ENCODE measurements around the gene SETD1B. TPM values are rescaled to one million over a fixed set of nuclear protein-coding genes. Genes with fewer than 3 reads are reported as not detected.

SETD1B gene
- total and polyA plus RNA-seq, 4 donors: 4.4 to 33.4 (median 31.4) TPM

GRCh38 chr12:121776190-121777098, 27.4 kb upstream of the SETD1B start:
- H3K9me3 ChIP-seq (ENCODE audit: control insufficient read depth, low read length): no peaks in the 10 kb centered on the region
- intact Hi-C loops (cut with DNase I): loop anchor here (5.0 kb wide), 1 partner anchor 36 kb away; no protein-coding TSS in a partner anchor

GRCh38 chr12:121778567-121779421, 25.0 kb upstream of the SETD1B start:
- no peaks in the 10 kb centered on the region for H3K9me3 ChIP-seq (ENCODE audit: control insufficient read depth, low read length)
- intact Hi-C loops (cut with DNase I): loop anchor here (5.0 kb wide), 1 partner anchor 34 kb away; no protein-coding TSS in a partner anchor
- no peak for DNase-seq
- 80 to 83% methylated on average over 17 of the region's 17 CpGs for WGBS, 2 donors
- no peaks in the 10 kb centered on the region for H3K36me3 ChIP-seq (ENCODE audit: control insufficient read depth in 1 of 2, insufficient read depth in 2 of 2, low read length in 1 of 2)
- H3K4me1 ChIP-seq (ENCODE audit: control insufficient read depth in 1 of 2, insufficient read depth in 2 of 2, low read length in 2 of 2): no peaks in the 10 kb centered on the region
- H3K4me3 ChIP-seq (ENCODE audit: low read length in 2 of 2): no peak overlapping the region
- no peak for ATAC-seq (ENCODE audit: low FRiP score)
- no peaks in the 10 kb centered on the region for H3K27me3 ChIP-seq (ENCODE audit: control insufficient read depth in 1 of 2, insufficient read depth in 2 of 2, low read length in 1 of 2)
- no peak overlapping the region for H3K27ac ChIP-seq (ENCODE audit: low read depth in 1 of 2, low read length in 2 of 2)

More at GRCh38 chr12:121776190-121777098, 27.4 kb upstream of the SETD1B start:
- no peaks in the 10 kb centered on the region for H3K27me3 ChIP-seq (ENCODE audit: control insufficient read depth in 1 of 2, insufficient read depth in 2 of 2, low read length in 1 of 2)
- peak; percentile 87 to 96 for DNase-seq
- H3K27ac ChIP-seq (ENCODE audit: low read depth in 1 of 2, low read length in 2 of 2): no peak overlapping the region
- no peak overlapping the region for H3K4me3 ChIP-seq (ENCODE audit: low read length in 2 of 2)
- no peaks in the 10 kb centered on the region for H3K36me3 ChIP-seq (ENCODE audit: control insufficient read depth in 1 of 2, insufficient read depth in 2 of 2, low read length in 1 of 2)
- ATAC-seq (ENCODE audit: low FRiP score): peak; percentile 73
- no peaks in the 10 kb centered on the region for H3K4me1 ChIP-seq (ENCODE audit: control insufficient read depth in 1 of 2, insufficient read depth in 2 of 2, low read length in 2 of 2)
- 34 to 36% methylated on average over 24 of the region's 24 CpGs for WGBS, 2 donors

GRCh38 chr12:121779422-121779895, 24.4 kb upstream of the SETD1B start:
- Histone ChIP-seq H3K4me1 (ENCODE audit: control insufficient read depth in 1 of 2, insufficient read depth in 2 of 2, low read length in 2 of 2) (no peaks in the 10 kb centered on the region), H3K27ac (ENCODE audit: low read depth in 1 of 2, low read length in 2 of 2) (no peak overlapping the region), H3K27me3 (ENCODE audit: control insufficient read depth in 1 of 2, insufficient read depth in 2 of 2, low read length in 1 of 2) (no peaks in the 10 kb centered on the region), H3K4me3 (ENCODE audit: low read length in 2 of 2) (no peak overlapping the region), H3K36me3 (ENCODE audit: control insufficient read depth in 1 of 2, insufficient read depth in 2 of 2, low read length in 1 of 2) (no peaks in the 10 kb centered on the region), H3K9me3 (ENCODE audit: control insufficient read depth, low read length) (no peaks in the 10 kb centered on the region)
- WGBS, 2 donors: 92 to 94% methylated on average over 17 of the region's 17 CpGs
- ATAC-seq (ENCODE audit: low FRiP score): no peak
- intact Hi-C loops (cut with DNase I): loop anchor here (5.0 kb wide), 1 partner anchor 33 kb away; no protein-coding TSS in a partner anchor
- no peak for DNase-seq

- ATAC-seq (ENCODE audit: low FRiP score) (no peak), DNase-seq (no peak)
- intact Hi-C loops (cut with DNase I): no loop called here
- 96% methylated on average over 11 of the region's 11 CpGs for WGBS, 2 donors
- H3K27ac ChIP-seq (ENCODE audit: low read depth in 1 of 2, low read length in 2 of 2): no peak overlapping the region
- no peaks in the 10 kb centered on the region for H3K9me3 ChIP-seq (ENCODE audit: control insufficient read depth, low read length)
- no peaks in the 10 kb centered on the region for H3K27me3 ChIP-seq (ENCODE audit: control insufficient read depth in 1 of 2, insufficient read depth in 2 of 2, low read length in 1 of 2)
- H3K4me1 ChIP-seq (ENCODE audit: control insufficient read depth in 1 of 2, insufficient read depth in 2 of 2, low read length in 2 of 2): no peaks in the 10 kb centered on the region
- no peak overlapping the region for H3K4me3 ChIP-seq (ENCODE audit: low read length in 2 of 2)
- H3K36me3 ChIP-seq (ENCODE audit: control insufficient read depth in 1 of 2, insufficient read depth in 2 of 2, low read length in 1 of 2): no peaks in the 10 kb centered on the region
These were observed 23.4 kb upstream of the SETD1B start for GRCh38 chr12:121780429-121780828.

GRCh38 chr12:121781484-121781997, 22.3 kb upstream of the SETD1B start:
- H3K27me3 ChIP-seq (ENCODE audit: control insufficient read depth in 1 of 2, insufficient read depth in 2 of 2, low read length in 1 of 2): no peaks in the 10 kb centered on the region
- no peaks in the 10 kb centered on the region for H3K9me3 ChIP-seq (ENCODE audit: control insufficient read depth, low read length)
- no peak overlapping the region for H3K4me3 ChIP-seq (ENCODE audit: low read length in 2 of 2)
- intact Hi-C loops (cut with DNase I): no loop called here
- H3K4me1 ChIP-seq (ENCODE audit: control insufficient read depth in 1 of 2, insufficient read depth in 2 of 2, low read length in 2 of 2): no peaks in the 10 kb centered on the region
- no peak overlapping the region for H3K27ac ChIP-seq (ENCODE audit: low read depth in 1 of 2, low read length in 2 of 2)
- no peaks in the 10 kb centered on the region for H3K36me3 ChIP-seq (ENCODE audit: control insufficient read depth in 1 of 2, insufficient read depth in 2 of 2, low read length in 1 of 2)
- 24 to 52% methylated on average over 12 of the region's 12 CpGs for WGBS, 2 donors
- no peak for ATAC-seq (ENCODE audit: low FRiP score)
- no peak for DNase-seq

GRCh38 chr12:121781998-121782979, 21.5 kb upstream of the SETD1B start:
- Histone ChIP-seq H3K9me3 (ENCODE audit: control insufficient read depth, low read length) (no peaks in the 10 kb centered on the region), H3K27ac (ENCODE audit: low read depth in 1 of 2, low read length in 2 of 2) (no peak overlapping the region), H3K4me3 (ENCODE audit: low read length in 2 of 2) (no peak overlapping the region), H3K4me1 (ENCODE audit: control insufficient read depth in 1 of 2, insufficient read depth in 2 of 2, low read length in 2 of 2) (no peaks in the 10 kb centered on the region), H3K36me3 (ENCODE audit: control insufficient read depth in 1 of 2, insufficient read depth in 2 of 2, low read length in 1 of 2) (no peaks in the 10 kb centered on the region), H3K27me3 (ENCODE audit: control insufficient read depth in 1 of 2, insufficient read depth in 2 of 2, low read length in 1 of 2) (no peaks in the 10 kb centered on the region)
- no peak for DNase-seq
- WGBS, 2 donors: 55 to 67% methylated on average over 14 of the region's 14 CpGs
- intact Hi-C loops (cut with DNase I): no loop called here
- no peak for ATAC-seq (ENCODE audit: low FRiP score)

GRCh38 chr12:121783766-121784165, 20.0 kb upstream of the SETD1B start:
- intact Hi-C loops (cut with DNase I): no loop called here
- DNase-seq (no peak), ATAC-seq (ENCODE audit: low FRiP score) (no peak)
- Histone ChIP-seq H3K9me3 (ENCODE audit: control insufficient read depth, low read length) (no peaks in the 10 kb centered on the region), H3K27me3 (ENCODE audit: control insufficient read depth in 1 of 2, insufficient read depth in 2 of 2, low read length in 1 of 2) (no peaks in the 10 kb centered on the region), H3K27ac (ENCODE audit: low read depth in 1 of 2, low read length in 2 of 2) (no peak overlapping the region), H3K36me3 (ENCODE audit: control insufficient read depth in 1 of 2, insufficient read depth in 2 of 2, low read length in 1 of 2) (no peaks in the 10 kb centered on the region), H3K4me3 (ENCODE audit: low read length in 2 of 2) (no peak overlapping the region), H3K4me1 (ENCODE audit: control insufficient read depth in 1 of 2, insufficient read depth in 2 of 2, low read length in 2 of 2) (no peaks in the 10 kb centered on the region)
- WGBS, 2 donors: 71 to 77% methylated on average over 6 of the region's 6 CpGs
